HG03139 (cell line): ENCODE measurements around the gene PRPF31.

Experiments used
- ATAC-seq: cut with Tn5 transposase; IDR thresholded peaks from one replicate; pipeline ENCODE4 v1.9.1; 2021; ENCODE audit not compliant: unreplicated experiment

PRPF31 gene

DNA sequence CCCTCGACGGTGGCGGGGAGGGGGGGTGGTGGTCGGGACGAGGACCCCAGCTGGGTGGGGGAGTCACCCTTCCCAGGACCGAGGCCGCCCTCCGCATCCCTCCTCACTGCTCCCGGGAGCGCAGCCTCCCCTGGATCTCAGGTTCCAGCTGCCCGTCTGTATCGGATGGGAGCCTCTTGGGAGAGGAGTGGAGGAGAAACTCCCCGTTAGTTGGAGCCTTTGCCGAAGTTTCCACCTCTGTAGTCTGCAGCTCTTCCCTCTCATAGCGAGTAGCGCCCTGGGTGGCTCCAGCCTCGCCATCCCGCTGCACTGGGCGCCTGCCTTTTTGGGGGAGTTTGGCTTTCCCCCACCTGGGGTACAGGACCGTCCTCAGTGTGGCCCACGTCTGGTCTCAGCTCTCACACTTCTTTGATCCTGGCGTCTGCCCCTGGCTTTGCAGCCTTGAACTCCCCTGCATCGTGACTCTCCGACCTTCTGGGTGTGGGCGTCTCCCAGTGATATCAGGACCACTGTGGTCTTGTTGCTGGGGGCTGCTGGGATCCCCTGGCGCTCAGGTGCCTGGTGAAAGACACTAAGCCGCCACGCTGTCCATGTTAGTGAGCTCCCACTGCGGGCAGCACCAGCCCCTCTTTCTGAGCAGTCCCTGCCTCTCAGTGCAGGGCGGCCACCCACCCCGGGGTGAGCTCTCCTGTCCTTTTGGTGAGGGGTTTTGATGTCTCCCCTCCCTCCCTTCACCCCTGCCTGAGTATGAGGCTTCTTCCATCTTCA is 23.1 kb downstream of the PRPF31 start:
- no peak for ATAC-seq

GRCh38 chr19:54141356-54141755 is 25.8 kb downstream of the PRPF31 start:
- no peak for ATAC-seq

GRCh38 chr19:54142166-54142780 is 26.7 kb downstream of the PRPF31 start:
- no peak for ATAC-seq

GRCh38 chr19:54145541-54146158 is 30.1 kb downstream of the PRPF31 start:
- no peak for ATAC-seq

DNA sequence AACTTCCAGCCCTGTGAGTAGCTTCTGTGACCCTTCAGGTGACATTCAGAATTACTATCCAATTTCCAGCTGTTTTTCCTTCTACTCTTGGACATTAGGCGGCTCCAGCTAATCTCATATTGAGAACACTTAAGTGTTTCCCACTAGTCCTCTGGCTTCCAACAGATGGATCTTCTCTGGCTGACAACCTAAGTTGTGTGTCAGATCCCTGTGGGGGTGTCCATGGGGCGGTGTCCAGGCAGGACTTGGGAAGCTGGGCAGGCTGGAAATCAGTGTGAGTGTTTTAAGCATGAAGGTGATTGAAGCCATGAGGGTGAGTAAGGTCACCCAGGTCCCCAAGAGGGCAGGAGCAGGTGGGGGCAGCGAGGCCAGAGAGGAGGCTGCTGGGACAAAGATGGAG is 32.1 kb downstream of the PRPF31 start:
- no peak for ATAC-seq

- no peak for ATAC-seq
These were observed 32.6 kb downstream of the PRPF31 start for GRCh38 chr19:54148158-54148557.

DNA sequence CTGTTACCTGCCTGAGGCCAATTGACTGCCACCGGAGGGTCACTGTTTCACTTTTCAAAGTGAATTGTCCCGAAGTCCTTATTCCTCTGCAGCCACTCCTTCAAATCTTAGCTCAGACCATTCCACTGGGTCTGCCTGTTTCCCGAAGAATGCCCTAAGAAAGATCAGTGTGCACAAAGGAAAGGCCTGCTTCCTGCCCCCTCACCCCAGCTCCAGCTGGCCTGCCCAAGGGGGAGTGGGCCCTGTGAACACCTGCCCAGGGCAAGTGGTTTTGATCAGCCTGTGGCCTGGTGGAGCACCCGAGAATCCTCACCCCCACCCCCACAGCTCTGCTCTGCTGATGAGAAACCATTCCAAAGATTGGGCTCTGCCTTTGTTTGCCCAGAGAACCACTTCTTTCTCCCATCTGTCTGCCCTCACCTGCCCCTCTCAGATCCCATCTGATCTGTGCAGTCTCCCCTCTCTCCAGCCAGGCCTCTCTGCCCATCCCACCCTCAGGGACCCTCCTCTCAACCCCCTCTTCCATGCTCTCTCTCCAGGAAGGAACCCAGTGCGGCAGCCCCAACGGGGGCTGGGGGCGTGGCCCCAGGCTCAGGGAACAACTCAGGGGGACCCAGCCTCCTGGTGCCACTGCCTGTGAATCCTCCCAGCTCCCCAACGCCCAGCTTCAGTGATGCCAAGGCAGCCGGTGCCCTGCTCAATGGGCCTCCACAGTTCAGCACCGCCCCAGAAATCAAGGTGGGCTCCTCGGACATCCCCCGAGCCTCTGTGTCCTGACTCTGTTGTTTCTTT is 33.7 kb downstream of the PRPF31 start:
- no peak for ATAC-seq

- no peak for ATAC-seq
These were observed 35.9 kb downstream of the PRPF31 start for GRCh38 chr19:54151362-54152035.

GRCh38 chr19:54152267-54152666 is 36.7 kb downstream of the PRPF31 start:
- ATAC-seq = no peak

DNA sequence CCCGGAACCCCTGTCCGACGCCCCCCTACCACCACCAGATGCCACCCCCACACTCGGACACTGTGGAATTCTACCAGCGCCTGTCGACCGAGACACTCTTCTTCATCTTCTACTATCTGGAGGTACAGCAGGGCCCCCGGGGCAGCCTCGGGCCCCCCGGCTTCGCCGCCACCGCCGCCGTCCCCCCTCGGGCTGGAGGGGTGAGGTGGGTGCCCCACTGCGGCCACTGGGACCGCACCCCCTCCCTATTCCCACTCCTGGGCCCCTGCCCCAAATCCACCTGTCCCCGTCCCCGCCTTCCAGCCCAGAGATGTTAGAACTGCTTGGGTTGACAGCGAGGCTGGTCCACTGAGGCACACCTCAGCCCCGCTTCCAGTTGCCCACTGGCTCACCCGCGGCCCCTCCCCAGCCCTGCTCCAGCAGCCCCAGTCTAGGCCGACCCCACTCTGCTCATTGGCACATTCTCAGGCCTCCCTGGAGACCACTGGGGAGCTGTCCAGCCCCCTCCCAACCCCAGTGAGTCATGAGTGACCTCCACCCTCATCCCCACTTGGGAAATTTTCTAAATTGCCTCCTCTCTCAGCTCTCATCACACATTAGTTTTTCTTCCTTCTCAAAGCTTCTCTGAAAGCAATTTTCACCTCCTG is 37.4 kb downstream of the PRPF31 start:
- no peak for ATAC-seq

- no peak for ATAC-seq
These were observed 38.3 kb downstream of the PRPF31 start for GRCh38 chr19:54153731-54154326.

DNA sequence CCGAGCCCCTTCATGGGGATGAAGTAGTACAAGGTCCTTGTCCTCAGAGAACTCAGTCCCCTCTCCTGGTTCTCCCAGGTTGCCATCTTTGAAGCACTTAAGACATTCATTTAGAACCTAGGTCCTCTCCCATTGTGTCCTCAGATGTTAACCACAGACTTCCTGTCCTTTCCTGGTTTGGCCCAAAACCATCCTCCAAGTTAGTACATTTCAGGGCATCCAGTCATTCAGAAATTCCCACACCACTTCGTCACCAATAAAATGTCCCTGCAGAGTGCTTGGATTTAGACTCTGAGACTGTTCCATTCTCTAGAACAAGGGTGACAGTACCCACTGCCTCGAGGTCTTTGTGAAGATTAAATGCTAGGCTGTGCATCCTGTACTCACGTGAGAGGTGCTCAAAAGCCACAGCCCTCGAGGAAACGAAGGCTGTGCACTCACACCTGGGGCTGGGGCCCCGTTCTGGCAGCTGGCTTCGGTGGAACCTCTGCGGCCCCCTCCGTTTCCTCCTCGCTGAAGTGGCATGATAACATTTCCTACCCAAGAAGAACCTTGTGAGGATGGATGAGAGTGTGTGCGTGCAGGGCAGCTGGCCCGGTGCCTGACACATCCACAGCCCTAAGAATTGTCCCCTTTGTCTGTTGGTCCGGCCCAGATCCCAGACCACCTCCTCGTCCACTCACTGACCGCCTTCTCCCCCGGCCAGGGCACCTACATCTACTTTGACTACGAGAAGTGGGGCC is 39.2 kb downstream of the PRPF31 start:
- ATAC-seq = no peak

- no peak for ATAC-seq
These were observed 40.1 kb downstream of the PRPF31 start for GRCh38 chr19:54155694-54156093.

- ATAC-seq = no peak
These were observed 40.9 kb downstream of the PRPF31 start for GRCh38 chr19:54156490-54156889.

- ATAC-seq = no peak
These were observed 41.4 kb downstream of the PRPF31 start for GRCh38 chr19:54156953-54157352.

- no peak for ATAC-seq
These were observed 43.3 kb downstream of the PRPF31 start for GRCh38 chr19:54158812-54159351.

GRCh38 chr19:54159352-54160181 is 44.0 kb downstream of the PRPF31 start, which contains the start of gene LENG1:
LENG1 (minus strand) TSS chr19:54159721; CDS start chr19:54159695, 26 bp downstream.
- ATAC-seq = peak; percentile 91

DNA sequence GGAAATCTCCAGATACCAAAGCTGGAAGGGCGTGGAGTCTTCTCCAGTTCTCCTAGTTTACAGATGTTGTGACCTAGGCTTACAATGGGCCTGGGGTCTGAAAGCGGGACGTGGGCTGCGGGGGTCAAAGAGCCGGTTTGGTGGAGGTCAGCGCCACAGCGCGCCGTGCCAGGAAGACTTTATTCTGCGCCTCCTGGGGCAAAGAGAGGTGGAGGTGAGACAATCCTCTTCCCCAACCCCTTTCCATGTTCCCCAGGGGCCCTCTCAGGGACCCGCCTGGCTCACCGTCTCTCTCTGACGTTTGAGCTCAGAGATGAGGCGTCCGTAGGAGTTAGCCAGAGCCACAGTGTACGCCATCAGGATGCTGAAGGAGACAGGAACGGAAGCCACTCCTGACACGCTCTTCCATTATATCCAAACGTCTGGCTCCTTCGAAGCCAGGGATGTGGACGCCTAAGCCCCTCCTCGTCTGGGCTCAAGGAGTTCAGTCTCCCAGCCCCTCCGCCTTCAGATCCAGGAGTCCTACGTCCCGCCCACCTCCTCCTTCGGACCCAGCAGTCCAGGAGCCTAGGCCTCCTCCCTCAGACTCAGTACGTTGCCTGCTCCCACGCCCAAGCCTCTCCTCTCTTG is 44.7 kb downstream of the PRPF31 start:
- no peak for ATAC-seq
